Raji (cell line): ENCODE results near the gene GNB1L.

ENCODE experiments used
- POLR2A ChIP-seq: IDR thresholded peaks from 2 replicates; pipeline ENCODE4 v1.6.1; 2011; ENCODE audit warnings: low read depth, low read length, control low read depth; ENCODE audit not compliant: insufficient read depth

The GNB1L gene, protein sequence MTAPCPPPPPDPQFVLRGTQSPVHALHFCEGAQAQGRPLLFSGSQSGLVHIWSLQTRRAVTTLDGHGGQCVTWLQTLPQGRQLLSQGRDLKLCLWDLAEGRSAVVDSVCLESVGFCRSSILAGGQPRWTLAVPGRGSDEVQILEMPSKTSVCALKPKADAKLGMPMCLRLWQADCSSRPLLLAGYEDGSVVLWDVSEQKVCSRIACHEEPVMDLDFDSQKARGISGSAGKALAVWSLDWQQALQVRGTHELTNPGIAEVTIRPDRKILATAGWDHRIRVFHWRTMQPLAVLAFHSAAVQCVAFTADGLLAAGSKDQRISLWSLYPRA

GRCh38 chr22:19854778-19855503 lies at the start of gene GNB1L, which contains the start of gene RTL10:
GNB1L (minus strand) TSS chr22:19854874; CDS start chr22:19821355, 33,519 bp downstream.
RTL10 (minus strand) TSS chr22:19854874; CDS start chr22:19852261, 2,613 bp downstream.
- peak; percentile 93 for TF ChIP-seq POLR2A

GRCh38 chr22:19904174-19904856 lies 49.6 kb upstream of the GNB1L start:
- TF ChIP-seq POLR2A = no peak

GRCh38 chr22:19903513-19903912 lies 48.8 kb upstream of the GNB1L start:
- TF ChIP-seq POLR2A = no peak

- TF ChIP-seq POLR2A = no peak
Measured at GRCh38 chr22:19903031-19903430, 48.4 kb upstream of the GNB1L start.

DNA sequence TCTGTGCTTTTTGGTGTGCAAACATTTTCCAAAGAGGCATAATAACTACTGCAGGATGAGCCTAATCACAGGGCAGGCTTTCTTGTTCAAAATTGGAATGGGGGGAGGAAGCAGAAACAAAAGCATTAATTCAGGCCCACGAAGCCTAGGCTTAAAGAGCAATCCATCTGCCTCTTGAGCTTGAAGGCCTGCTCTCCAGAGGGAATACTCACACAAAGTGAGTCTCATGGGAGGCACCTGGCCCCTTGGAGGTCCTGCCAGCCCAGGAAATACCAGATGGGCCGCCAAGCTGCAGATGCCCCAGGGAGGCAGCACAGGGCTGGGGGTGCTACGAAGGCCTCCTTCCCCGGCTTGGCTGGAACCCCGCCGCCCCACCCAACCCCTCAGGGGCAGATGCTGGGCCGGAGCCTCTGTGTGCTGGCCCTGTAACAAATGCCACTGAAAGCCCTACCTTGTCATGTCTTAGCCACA lies 47.6 kb upstream of the GNB1L start:
- TF ChIP-seq POLR2A = no peak

DNA sequence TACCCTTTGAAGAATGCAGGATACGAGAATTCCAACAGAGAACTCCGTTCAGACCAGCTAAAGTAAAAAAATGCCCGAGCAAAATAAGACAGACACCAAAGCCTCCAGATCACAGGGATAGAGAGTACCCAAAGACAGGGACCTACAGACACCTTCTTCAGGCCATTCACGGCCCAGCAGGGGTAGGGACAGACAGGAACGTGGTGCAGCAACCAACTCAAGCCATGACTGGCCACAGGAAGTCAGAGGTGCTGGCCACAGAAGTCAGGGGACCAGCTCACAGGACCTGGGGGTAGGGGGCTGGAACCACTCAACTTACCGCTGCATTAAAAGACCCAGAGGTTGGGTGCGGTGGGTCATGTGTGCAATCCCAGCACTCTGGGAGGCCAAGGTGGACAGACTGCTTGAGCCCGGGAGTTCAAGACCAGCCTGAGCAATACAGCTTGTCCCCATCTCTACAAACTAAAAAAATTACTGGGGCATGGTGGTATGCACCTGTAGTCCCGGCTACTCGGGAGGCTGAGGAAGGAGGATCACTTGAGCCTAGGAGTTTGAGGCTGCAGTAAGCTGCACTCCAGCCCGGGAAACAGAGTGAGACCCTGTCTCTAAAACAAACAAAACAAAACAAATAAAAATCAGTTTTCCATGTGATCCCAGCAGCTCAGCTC lies 47.0 kb upstream of the GNB1L start:
- TF ChIP-seq POLR2A = no peak

GRCh38 chr22:19900707-19901436 lies 46.2 kb upstream of the GNB1L start:
- TF ChIP-seq POLR2A = peak; percentile 32; the same call in 1 of the 2 replicates

GRCh38 chr22:19898831-19899567 lies 44.3 kb upstream of the GNB1L start:
- no peak for TF ChIP-seq POLR2A

DNA sequence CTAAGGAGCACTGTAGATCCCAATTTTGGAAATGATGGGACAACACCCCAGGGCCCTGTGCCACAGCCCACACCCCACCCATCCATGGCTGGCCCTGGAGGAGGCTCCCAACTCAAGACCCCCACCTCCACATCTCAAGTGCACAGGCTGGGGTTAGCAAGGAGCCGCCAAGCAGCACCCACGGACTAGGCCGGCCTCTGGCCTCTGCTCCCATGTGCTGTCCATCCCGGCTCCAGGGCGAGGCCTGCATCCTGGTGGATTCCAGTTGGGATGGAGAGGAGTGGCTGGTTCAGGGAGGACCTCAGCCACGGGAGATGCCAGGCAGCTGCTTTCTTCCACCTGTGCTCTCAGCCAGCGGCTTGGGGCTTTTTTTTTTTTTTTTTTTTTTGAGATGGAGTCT lies 43.5 kb upstream of the GNB1L start:
- TF ChIP-seq POLR2A = no peak

GRCh38 chr22:19897726-19898125 lies 43.1 kb upstream of the GNB1L start:
- no peak for TF ChIP-seq POLR2A

GRCh38 chr22:19896665-19897355 lies 42.1 kb upstream of the GNB1L start:
- TF ChIP-seq POLR2A = no peak

- TF ChIP-seq POLR2A = no peak
Measured at GRCh38 chr22:19895160-19895849, 40.6 kb upstream of the GNB1L start.
